H54 (cell line): ENCODE data around the gene WDR1.

Experiments used
- DNase-seq: peaks from one replicate; pipeline ENCODE4 v3.0.0; 2011; ENCODE audit warnings: low spot score, mixed read lengths; ENCODE audit not compliant: insufficient read length
- FAIRE-seq: peaks from 3 replicates; lab custom pipeline; 2011; peaks lifted over from hg19 to GRCh38; lab: Jason Lieb, UNC
- POLR2A ChIP-seq: IDR thresholded peaks from 2 replicates; pipeline ENCODE4 v1.6.1; 2011; ENCODE audit warnings: low read depth, mild to moderate bottlenecking, low read length

WDR1 gene

GRCh38 chr4:10025230-10025806 is 91.3 kb downstream of the WDR1 start:
- no peak for TF ChIP-seq POLR2A
- FAIRE-seq (no peak), DNase-seq (no peak)
